ENCODE results near the gene PRDM9.

- TF ChIP-seq CTCF (IDR thresholded peaks at IDR 0.05; ENCODE audit: insufficient read depth, low read length) (no peak), POLR2AphosphoS5 (IDR thresholded peaks at IDR 0.05; ENCODE audit: low read depth) (no peak), GABPA (IDR thresholded peaks at IDR 0.05; ENCODE audit: low read depth) (no peak), SPI1 (IDR thresholded peaks at IDR 0.05; ENCODE audit: borderline replicate concordance, low read depth) (no peak)
- TF ChIP-seq, protein P1, sequence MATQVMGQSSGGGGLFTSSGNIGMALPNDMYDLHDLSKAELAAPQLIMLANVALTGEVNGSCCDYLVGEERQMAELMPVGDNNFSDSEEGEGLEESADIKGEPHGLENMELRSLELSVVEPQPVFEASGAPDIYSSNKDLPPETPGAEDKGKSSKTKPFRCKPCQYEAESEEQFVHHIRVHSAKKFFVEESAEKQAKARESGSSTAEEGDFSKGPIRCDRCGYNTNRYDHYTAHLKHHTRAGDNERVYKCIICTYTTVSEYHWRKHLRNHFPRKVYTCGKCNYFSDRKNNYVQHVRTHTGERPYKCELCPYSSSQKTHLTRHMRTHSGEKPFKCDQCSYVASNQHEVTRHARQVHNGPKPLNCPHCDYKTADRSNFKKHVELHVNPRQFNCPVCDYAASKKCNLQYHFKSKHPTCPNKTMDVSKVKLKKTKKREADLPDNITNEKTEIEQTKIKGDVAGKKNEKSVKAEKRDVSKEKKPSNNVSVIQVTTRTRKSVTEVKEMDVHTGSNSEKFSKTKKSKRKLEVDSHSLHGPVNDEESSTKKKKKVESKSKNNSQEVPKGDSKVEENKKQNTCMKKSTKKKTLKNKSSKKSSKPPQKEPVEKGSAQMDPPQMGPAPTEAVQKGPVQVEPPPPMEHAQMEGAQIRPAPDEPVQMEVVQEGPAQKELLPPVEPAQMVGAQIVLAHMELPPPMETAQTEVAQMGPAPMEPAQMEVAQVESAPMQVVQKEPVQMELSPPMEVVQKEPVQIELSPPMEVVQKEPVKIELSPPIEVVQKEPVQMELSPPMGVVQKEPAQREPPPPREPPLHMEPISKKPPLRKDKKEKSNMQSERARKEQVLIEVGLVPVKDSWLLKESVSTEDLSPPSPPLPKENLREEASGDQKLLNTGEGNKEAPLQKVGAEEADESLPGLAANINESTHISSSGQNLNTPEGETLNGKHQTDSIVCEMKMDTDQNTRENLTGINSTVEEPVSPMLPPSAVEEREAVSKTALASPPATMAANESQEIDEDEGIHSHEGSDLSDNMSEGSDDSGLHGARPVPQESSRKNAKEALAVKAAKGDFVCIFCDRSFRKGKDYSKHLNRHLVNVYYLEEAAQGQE (IDR thresholded peaks at IDR 0.05; ENCODE audit: insufficient replicate concordance, low read depth) = no peak
These were observed 15.6 kb downstream of the PRDM9 start for GRCh38 chr5:23523031-23523430.

All from HL-60 (cell line).